ENCODE data around the gene TAF13. TPM values are rescaled to one million over a fixed set of nuclear protein-coding genes. Genes with fewer than 3 reads are reported as not detected.
"Not testable (repeated sequence)": the region's sequence is repeated elsewhere in the genome, so short reads cannot be mapped to it uniquely, and the experiment has no call there.

Gene TAF13
- total RNA-seq, 1 donor from 2014 or later: 28.7 TPM

- no peak for TF ChIP-seq POLR2A (IDR thresholded peaks at IDR 0.05)
- TF ChIP-seq CTCF (IDR thresholded peaks at IDR 0.05): no peak
- no peak for TF ChIP-seq POLR2AphosphoS5 (IDR thresholded peaks at IDR 0.05; ENCODE audit: insufficient read depth in 1 of 2, low read depth in 1 of 2)
- Histone ChIP-seq H3K27ac (no peak overlapping the region), H3K27me3 (no peaks in the 10 kb centered on the region), H3K4me1 (no peaks in the 10 kb centered on the region), H3K36me3 (peaks cover 0 to 18% of the 10 kb centered on the region in 2 donors), H3K4me3 (no peak overlapping the region), H3K9me3 (no peaks in the 10 kb centered on the region)
- intact Hi-C loops (cut with DNase I): no loop called here
- no peak for DNase-seq (ENCODE audit: extremely low spot score in 2 of 2)
Observed at GRCh38 chr1:109067883-109068282, 7.9 kb downstream of the TAF13 start.

GRCh38 chr1:109065137-109065536 is 10.7 kb downstream of the TAF13 start:
- H3K4me3 ChIP-seq: no peak overlapping the region
- DNase-seq (ENCODE audit: extremely low spot score in 2 of 2): no peak
- no peaks in the 10 kb centered on the region for H3K9me3 ChIP-seq
- no peaks in the 10 kb centered on the region for H3K4me1 ChIP-seq
- H3K36me3 ChIP-seq: peaks cover 0 to 20% of the 10 kb centered on the region in 2 donors
- no peaks in the 10 kb centered on the region for H3K27me3 ChIP-seq
- TF ChIP-seq POLR2A (IDR thresholded peaks at IDR 0.05): no peak
- no peak for TF ChIP-seq CTCF (IDR thresholded peaks at IDR 0.05)
- TF ChIP-seq POLR2AphosphoS5 (IDR thresholded peaks at IDR 0.05; ENCODE audit: insufficient read depth in 1 of 2, low read depth in 1 of 2): no peak
- intact Hi-C loops (cut with DNase I): no loop called here
- H3K27ac ChIP-seq: no peak overlapping the region

GRCh38 chr1:109061183-109061582 is 14.6 kb downstream of the TAF13 start:
- H3K27ac ChIP-seq: no peak overlapping the region
- no peak overlapping the region for H3K4me3 ChIP-seq
- H3K27me3 ChIP-seq: no peaks in the 10 kb centered on the region
- no peak for DNase-seq (ENCODE audit: extremely low spot score in 2 of 2)
- H3K9me3 ChIP-seq: no peaks in the 10 kb centered on the region
- H3K36me3 ChIP-seq: peaks cover 0 to 20% of the 10 kb centered on the region in 2 donors
- no peak for TF ChIP-seq CTCF (IDR thresholded peaks at IDR 0.05)
- no peak for TF ChIP-seq POLR2A (IDR thresholded peaks at IDR 0.05)
- TF ChIP-seq POLR2AphosphoS5 (IDR thresholded peaks at IDR 0.05; ENCODE audit: insufficient read depth in 1 of 2, low read depth in 1 of 2): no peak
- H3K4me1 ChIP-seq: no peaks in the 10 kb centered on the region
- intact Hi-C loops (cut with DNase I): no loop called here

GRCh38 chr1:109060707-109061106 is 15.1 kb downstream of the TAF13 start:
- Histone ChIP-seq H3K27ac (no peak overlapping the region), H3K4me3 (no peak overlapping the region), H3K9me3 (no peaks in the 10 kb centered on the region), H3K4me1 (no peaks in the 10 kb centered on the region), H3K27me3 (no peaks in the 10 kb centered on the region), H3K36me3 (peaks cover 0 to 20% of the 10 kb centered on the region in 2 donors)
- no peak for DNase-seq (ENCODE audit: extremely low spot score in 2 of 2)
- no peak for TF ChIP-seq POLR2A (IDR thresholded peaks at IDR 0.05)
- intact Hi-C loops (cut with DNase I): no loop called here

GRCh38 chr1:109059026-109059425 is 16.8 kb downstream of the TAF13 start:
- Histone ChIP-seq H3K36me3 (peaks cover 0 to 9% of the 10 kb centered on the region in 2 donors), H3K27me3 (no peaks in the 10 kb centered on the region), H3K27ac (no peak overlapping the region), H3K4me1 (no peaks in the 10 kb centered on the region), H3K9me3 (no peaks in the 10 kb centered on the region), H3K4me3 (no peak overlapping the region)
- TF ChIP-seq CTCF (IDR thresholded peaks at IDR 0.05) (no peak), POLR2AphosphoS5 (IDR thresholded peaks at IDR 0.05; ENCODE audit: insufficient read depth in 1 of 2, low read depth in 1 of 2) (no peak), POLR2A (IDR thresholded peaks at IDR 0.05) (no peak)
- no peak for DNase-seq (ENCODE audit: extremely low spot score in 2 of 2)
- intact Hi-C loops (cut with DNase I): no loop called here

GRCh38 chr1:109056064-109056463 is 19.7 kb downstream of the TAF13 start:
- Histone ChIP-seq H3K27me3 (no peaks in the 10 kb centered on the region), H3K36me3 (no peaks in the 10 kb centered on the region), H3K27ac (no peak overlapping the region), H3K9me3 (no peaks in the 10 kb centered on the region), H3K4me1 (no peaks in the 10 kb centered on the region), H3K4me3 (no peak overlapping the region)
- intact Hi-C loops (cut with DNase I): no loop called here
- DNase-seq (ENCODE audit: extremely low spot score in 2 of 2): no peak
- TF ChIP-seq CTCF (IDR thresholded peaks at IDR 0.05) (no peak), POLR2A (IDR thresholded peaks at IDR 0.05) (no peak), POLR2AphosphoS5 (IDR thresholded peaks at IDR 0.05; ENCODE audit: insufficient read depth in 1 of 2, low read depth in 1 of 2) (no peak)

- H3K27ac ChIP-seq; H3K36me3 ChIP-seq; H3K27me3 ChIP-seq; H3K9me3 ChIP-seq; H3K4me1 ChIP-seq; DNase-seq (ENCODE audit: extremely low spot score in 2 of 2); H3K4me3 ChIP-seq; intact Hi-C loops (cut with DNase I): not testable (repeated sequence)
Observed at GRCh38 chr1:109052145-109052544, 23.7 kb downstream of the TAF13 start.

Data from vagina (tissue), 2 donors.